HepG2 (cell line): ENCODE results near the gene PVR. TPM values are rescaled to one million over a fixed set of nuclear protein-coding genes. Genes with fewer than 3 reads are reported as not detected.

Experiments
- ELF1 ChIP-seq: sonication (generic); formaldehyde crosslinking; IDR thresholded peaks from 2 replicates; pipeline ENCODE4 v1.4.0; 2020; ENCODE audit warnings: missing genetic modification reagents
- GTF3A ChIP-seq: sonication (generic); formaldehyde crosslinking; conservative IDR thresholded peaks from 2 replicates; pipeline ENCODE4 v1.4.0; 2020; ENCODE audit warnings: mild to moderate bottlenecking, missing genetic modification reagents
- HNRNPLL ChIP-seq: fragments of 200-400 bp; formaldehyde crosslinking; IDR thresholded peaks from 2 replicates; pipeline ENCODE4 v1.6.1; 2017; ENCODE audit warnings: mild to moderate bottlenecking, low read depth, low read length; ENCODE audit not compliant: poor library complexity, severe bottlenecking
- KLF12 ChIP-seq: sonication (generic); formaldehyde crosslinking; IDR thresholded peaks from 2 replicates; pipeline ENCODE4 v1.4.0; 2020; ENCODE audit warnings: missing genetic modification reagents, borderline replicate concordance
- LRRFIP1 ChIP-seq: sonication (generic); formaldehyde crosslinking; conservative IDR thresholded peaks from 2 replicates; pipeline ENCODE4 v1.4.0; 2020; ENCODE audit warnings: missing genetic modification reagents
- MAF1 ChIP-seq: sonication (generic); formaldehyde crosslinking; IDR thresholded peaks from 2 replicates; pipeline ENCODE4 v1.5.0; 2020; ENCODE audit warnings: missing genetic modification reagents, borderline replicate concordance
- NFE2L2 ChIP-seq: fragments of 150-350 bp; IDR thresholded peaks from 2 replicates; pipeline ENCODE4 v1.6.1; 2014; ENCODE audit warnings: low read length
- ONECUT2 ChIP-seq: sonication (generic); formaldehyde crosslinking; IDR thresholded peaks from 2 replicates; pipeline ENCODE4 v1.4.0; 2020; ENCODE audit warnings: missing genetic modification reagents
- TBP ChIP-seq: sonication (generic); formaldehyde crosslinking; IDR thresholded peaks from 2 replicates; pipeline ENCODE4 v1.5.0; 2020; ENCODE audit warnings: missing genetic modification reagents
- ZBTB3 ChIP-seq: sonication (generic); formaldehyde crosslinking; IDR thresholded peaks from 2 replicates; pipeline ENCODE4 v1.4.0; 2020; ENCODE audit warnings: low read depth, mild to moderate bottlenecking, moderate library complexity, missing genetic modification reagents, borderline replicate concordance
- ZNF562 ChIP-seq: sonication (generic); formaldehyde crosslinking; IDR thresholded peaks from 2 replicates; pipeline ENCODE4 v1.8.0; 2022; ENCODE audit warnings: missing genetic modification reagents, borderline replicate concordance
- ZNF710 ChIP-seq: sonication (generic); formaldehyde crosslinking; IDR thresholded peaks from 2 replicates; pipeline ENCODE4 v1.5.0; 2020; ENCODE audit warnings: mild to moderate bottlenecking, missing genetic modification reagents, borderline replicate concordance
- ZNF883 ChIP-seq: sonication (generic); formaldehyde crosslinking; IDR thresholded peaks from 2 replicates; pipeline ENCODE4 v1.5.1; 2020; ENCODE audit warnings: mild to moderate bottlenecking, missing genetic modification reagents; ENCODE audit errors: not compliant biosample characterization
- polyA plus RNA-seq, 8 experiments: library from polyadenylated mRNA; depleted of rRNA in 3 of 8; stranded (reverse) in 7 of 8; unstranded in 1 of 8; fragments of >200 nt; fragmentation: Illumina TruSeq in 4 of 8; extraction: Trizol in 4 of 8; gene quantifications; 2 replicates each; pipeline versions ENCODE4 v1.2.1 to v1.2.3, GENCODE V29; 2011 to 2016; ENCODE audit warnings: low read depth in 4 of 8, missing spikeins in 1 of 8, mixed read lengths in 1 of 8; ENCODE audit not compliant: insufficient read depth in 1 of 8
- total RNA-seq, 5 experiments: library from RNA; depleted of rRNA; stranded (reverse); fragments of >200 nt; fragmentation: Illumina TruSeq; extraction: Trizol; gene quantifications; 2 replicates each; pipeline ENCODE4 v1.2.3, GENCODE V29; 2016; ENCODE audit warnings: low read depth in 1 of 5
- TF ChIP-seq, protein P1 (sequence below), 2 experiments: sonication (generic) in 1 of 2; formaldehyde crosslinking in 1 of 2; IDR thresholded peaks; 2 replicates each; pipeline versions ENCODE4 v1.6.1 to v1.9.0; 2014 to 2022; ENCODE audit warnings: antibody characterized with exemption in 1 of 2, borderline replicate concordance in 1 of 2, inconsistent platforms in 1 of 2, low read depth in 1 of 2, missing genetic modification reagents in 1 of 2
- TF ChIP-seq, protein P2 (sequence below): sonication (generic); formaldehyde crosslinking; IDR thresholded peaks from 2 replicates; pipeline ENCODE4 v1.4.0; 2020; ENCODE audit warnings: missing genetic modification reagents
- TF ChIP-seq, protein P3 (sequence below): IDR thresholded peaks from 2 replicates; pipeline ENCODE4 v1.6.1; 2016

The PVR gene
- total and polyA plus RNA-seq, 2 of the 13 experiments (the other 11 are each of a cell fraction or from before 2014, with no cell fraction given), result 43.4 to 46.6 TPM

DNA sequence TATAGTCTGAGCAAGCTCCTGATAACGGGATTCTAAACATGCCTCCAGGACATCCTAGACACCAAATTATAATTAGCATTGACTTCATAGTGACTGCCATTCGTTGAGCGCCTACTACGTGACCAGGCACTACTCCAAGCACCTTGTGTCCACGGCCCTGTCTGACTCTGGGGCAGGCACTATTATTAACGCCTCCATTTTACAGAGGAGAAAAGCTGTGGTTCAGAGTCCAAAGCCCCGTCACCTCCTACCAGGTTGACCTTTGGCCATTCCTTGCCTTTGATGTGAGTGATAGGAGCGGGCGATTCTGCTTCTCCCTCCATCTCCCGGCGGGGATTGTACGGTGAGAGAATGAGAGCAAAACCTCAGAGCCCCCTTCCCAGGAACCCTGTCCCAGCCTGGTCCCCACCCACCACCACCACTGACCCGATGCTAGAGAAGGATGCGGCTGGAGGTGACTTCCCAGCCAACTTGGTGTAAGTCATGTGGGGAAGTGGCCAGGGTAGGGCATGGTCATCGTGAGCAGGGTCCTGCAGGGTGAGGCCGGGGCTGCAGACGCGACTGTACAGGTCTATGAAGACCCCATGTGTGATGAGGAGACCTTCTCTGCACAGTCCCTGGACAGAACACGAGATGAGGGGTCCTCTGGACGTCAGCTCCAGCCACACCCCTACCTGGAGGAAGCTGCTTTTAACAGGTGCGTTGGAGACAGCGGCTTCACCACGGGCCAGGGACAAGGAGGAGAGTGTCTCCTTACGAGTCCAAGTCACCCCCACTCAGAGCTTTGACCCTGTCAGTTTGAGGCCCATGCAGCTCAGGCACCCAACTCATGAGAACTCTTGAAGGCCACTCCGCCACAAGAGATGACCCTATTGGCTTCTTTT, 30.2 kb upstream of the PVR start, which contains the start of gene IGSF23 (continued):
- TF ChIP-seq, protein P1, sequence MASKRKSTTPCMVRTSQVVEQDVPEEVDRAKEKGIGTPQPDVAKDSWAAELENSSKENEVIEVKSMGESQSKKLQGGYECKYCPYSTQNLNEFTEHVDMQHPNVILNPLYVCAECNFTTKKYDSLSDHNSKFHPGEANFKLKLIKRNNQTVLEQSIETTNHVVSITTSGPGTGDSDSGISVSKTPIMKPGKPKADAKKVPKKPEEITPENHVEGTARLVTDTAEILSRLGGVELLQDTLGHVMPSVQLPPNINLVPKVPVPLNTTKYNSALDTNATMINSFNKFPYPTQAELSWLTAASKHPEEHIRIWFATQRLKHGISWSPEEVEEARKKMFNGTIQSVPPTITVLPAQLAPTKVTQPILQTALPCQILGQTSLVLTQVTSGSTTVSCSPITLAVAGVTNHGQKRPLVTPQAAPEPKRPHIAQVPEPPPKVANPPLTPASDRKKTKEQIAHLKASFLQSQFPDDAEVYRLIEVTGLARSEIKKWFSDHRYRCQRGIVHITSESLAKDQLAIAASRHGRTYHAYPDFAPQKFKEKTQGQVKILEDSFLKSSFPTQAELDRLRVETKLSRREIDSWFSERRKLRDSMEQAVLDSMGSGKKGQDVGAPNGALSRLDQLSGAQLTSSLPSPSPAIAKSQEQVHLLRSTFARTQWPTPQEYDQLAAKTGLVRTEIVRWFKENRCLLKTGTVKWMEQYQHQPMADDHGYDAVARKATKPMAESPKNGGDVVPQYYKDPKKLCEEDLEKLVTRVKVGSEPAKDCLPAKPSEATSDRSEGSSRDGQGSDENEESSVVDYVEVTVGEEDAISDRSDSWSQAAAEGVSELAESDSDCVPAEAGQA (IDR thresholded peaks at IDR 0.05; ENCODE audit: low read depth), result no peak; the same call in 1 of the 2 replicates
- TF ChIP-seq, protein P1 (CRISPR knock-in tag; IDR thresholded peaks at IDR 0.05; ENCODE audit: borderline replicate concordance), result no peak
- TF ChIP-seq ZNF883 (CRISPR knock-in tag) (peak; percentile 16), ZBTB3 (CRISPR knock-in tag) (peak; percentile 77; the same call in 1 of the 2 replicates), MAF1 (CRISPR knock-in tag) (no peak), ONECUT2 (CRISPR knock-in tag) (no peak), ZNF710 (CRISPR knock-in tag) (peak; percentile 56), NFE2L2 (no peak), GTF3A (peak; percentile 84; the same call in 1 of the 2 replicates), ZNF562 (CRISPR knock-in tag) (no peak), ELF1 (CRISPR knock-in tag) (no peak), LRRFIP1 (CRISPR knock-in tag) (no peak), HNRNPLL (no peak), KLF12 (CRISPR knock-in tag) (no peak), TBP (CRISPR knock-in tag) (no peak)
- TF ChIP-seq, protein P2, sequence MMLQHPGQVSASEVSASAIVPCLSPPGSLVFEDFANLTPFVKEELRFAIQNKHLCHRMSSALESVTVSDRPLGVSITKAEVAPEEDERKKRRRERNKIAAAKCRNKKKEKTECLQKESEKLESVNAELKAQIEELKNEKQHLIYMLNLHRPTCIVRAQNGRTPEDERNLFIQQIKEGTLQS (CRISPR knock-in tag), result no peak
- TF ChIP-seq, protein P3, sequence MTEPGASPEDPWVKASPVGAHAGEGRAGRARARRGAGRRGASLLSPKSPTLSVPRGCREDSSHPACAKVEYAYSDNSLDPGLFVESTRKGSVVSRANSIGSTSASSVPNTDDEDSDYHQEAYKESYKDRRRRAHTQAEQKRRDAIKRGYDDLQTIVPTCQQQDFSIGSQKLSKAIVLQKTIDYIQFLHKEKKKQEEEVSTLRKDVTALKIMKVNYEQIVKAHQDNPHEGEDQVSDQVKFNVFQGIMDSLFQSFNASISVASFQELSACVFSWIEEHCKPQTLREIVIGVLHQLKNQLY (CRISPR knock-in tag), result no peak
